ENCODE data around the gene ELF2.
"Not testable (repeated sequence)": the region's sequence is repeated elsewhere in the genome, so short reads cannot be mapped to it uniquely, and the experiment has no call there.

DNA sequence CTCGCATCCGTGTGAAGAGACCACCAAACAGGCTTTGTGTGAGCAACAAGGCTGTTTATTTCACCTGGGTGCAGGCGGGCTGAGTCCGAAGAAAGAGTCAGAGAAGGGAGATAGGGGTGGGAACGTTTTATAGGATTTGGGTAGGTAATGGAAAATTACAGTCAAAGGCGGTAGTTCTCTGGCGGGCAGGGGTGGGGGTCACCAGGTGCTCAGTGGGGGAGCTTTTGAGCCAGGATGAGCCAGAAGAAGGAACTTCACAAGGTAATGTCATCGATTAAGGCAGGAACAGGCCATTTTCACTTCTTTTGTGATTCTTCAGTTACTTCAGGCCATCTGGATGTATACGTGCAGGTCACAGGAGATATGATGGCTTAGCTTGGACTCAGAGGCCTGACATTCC, 19.0 kb downstream of the ELF2 start:
- TF ChIP-seq, protein P1, sequence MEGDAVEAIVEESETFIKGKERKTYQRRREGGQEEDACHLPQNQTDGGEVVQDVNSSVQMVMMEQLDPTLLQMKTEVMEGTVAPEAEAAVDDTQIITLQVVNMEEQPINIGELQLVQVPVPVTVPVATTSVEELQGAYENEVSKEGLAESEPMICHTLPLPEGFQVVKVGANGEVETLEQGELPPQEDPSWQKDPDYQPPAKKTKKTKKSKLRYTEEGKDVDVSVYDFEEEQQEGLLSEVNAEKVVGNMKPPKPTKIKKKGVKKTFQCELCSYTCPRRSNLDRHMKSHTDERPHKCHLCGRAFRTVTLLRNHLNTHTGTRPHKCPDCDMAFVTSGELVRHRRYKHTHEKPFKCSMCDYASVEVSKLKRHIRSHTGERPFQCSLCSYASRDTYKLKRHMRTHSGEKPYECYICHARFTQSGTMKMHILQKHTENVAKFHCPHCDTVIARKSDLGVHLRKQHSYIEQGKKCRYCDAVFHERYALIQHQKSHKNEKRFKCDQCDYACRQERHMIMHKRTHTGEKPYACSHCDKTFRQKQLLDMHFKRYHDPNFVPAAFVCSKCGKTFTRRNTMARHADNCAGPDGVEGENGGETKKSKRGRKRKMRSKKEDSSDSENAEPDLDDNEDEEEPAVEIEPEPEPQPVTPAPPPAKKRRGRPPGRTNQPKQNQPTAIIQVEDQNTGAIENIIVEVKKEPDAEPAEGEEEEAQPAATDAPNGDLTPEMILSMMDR (IDR thresholded peaks at IDR 0.05), result not testable (repeated sequence)
- TF ChIP-seq POLR2A (IDR thresholded peaks at IDR 0.05), result not testable (repeated sequence)

All from thyroid gland (tissue), 4 donors.